Measurements from ENCODE around the gene FZD8.

- peak in 1 of 4 experiments; percentile 34 for TF ChIP-seq CTCF (IDR thresholded peaks at IDR 0.05)
- no peak for TF ChIP-seq POLR2A (IDR thresholded peaks at IDR 0.05)
Observed at GRCh38 chr10:35643151-35644049, 1.3 kb upstream of the FZD8 start.

All from gastroesophageal sphincter (tissue), 3 donors.